Measurements from ENCODE around the gene SLC25A13.
"Not testable (repeated sequence)": the region's sequence is repeated elsewhere in the genome, so short reads cannot be mapped to it uniquely, and the experiment has no call there.

The SLC25A13 gene

GRCh38 chr7:96199421-96199820, 122.5 kb downstream of the SLC25A13 start:
- DNase-seq: no peak

- DNase-seq: no peak
These were observed 123.8 kb downstream of the SLC25A13 start for GRCh38 chr7:96198047-96198636.

- DNase-seq: no peak
These were observed 125.2 kb downstream of the SLC25A13 start for GRCh38 chr7:96196676-96197075.

- DNase-seq: no peak
These were observed 132.6 kb downstream of the SLC25A13 start for GRCh38 chr7:96189129-96189820.

GRCh38 chr7:96188591-96188991, 133.3 kb downstream of the SLC25A13 start:
- DNase-seq: no peak

- DNase-seq: no peak
These were observed 133.7 kb downstream of the SLC25A13 start for GRCh38 chr7:96188174-96188581.

- no peak for DNase-seq
These were observed 134.2 kb downstream of the SLC25A13 start for GRCh38 chr7:96187735-96188134.

- no peak for DNase-seq
These were observed 137.1 kb downstream of the SLC25A13 start for GRCh38 chr7:96184783-96185182.

GRCh38 chr7:96183163-96183670, 138.7 kb downstream of the SLC25A13 start:
- no peak for DNase-seq

- no peak for DNase-seq
These were observed 139.3 kb downstream of the SLC25A13 start for GRCh38 chr7:96182424-96183158.

- no peak for DNase-seq
These were observed 140.7 kb downstream of the SLC25A13 start for GRCh38 chr7:96181174-96181573.

- DNase-seq: no peak
These were observed 142.1 kb downstream of the SLC25A13 start for GRCh38 chr7:96179837-96180236.

- no peak for DNase-seq
These were observed 142.6 kb downstream of the SLC25A13 start for GRCh38 chr7:96179341-96179740.

GRCh38 chr7:96178581-96178980, 143.3 kb downstream of the SLC25A13 start:
- DNase-seq: no peak

- no peak for DNase-seq
These were observed 144.5 kb downstream of the SLC25A13 start for GRCh38 chr7:96177353-96177752.

GRCh38 chr7:96174812-96175211, 147.1 kb downstream of the SLC25A13 start:
- no peak for DNase-seq

- DNase-seq: no peak
These were observed 148.1 kb downstream of the SLC25A13 start for GRCh38 chr7:96173781-96174180.

GRCh38 chr7:96169439-96169838, 152.5 kb downstream of the SLC25A13 start:
- DNase-seq: no peak

GRCh38 chr7:96167424-96167823, 154.5 kb downstream of the SLC25A13 start:
- DNase-seq: no peak

GRCh38 chr7:96161897-96162296, 160.0 kb downstream of the SLC25A13 start:
- no peak for DNase-seq

- DNase-seq: no peak
These were observed 164.0 kb downstream of the SLC25A13 start for GRCh38 chr7:96157856-96158255.

- not testable (repeated sequence) for DNase-seq
These were observed 167.4 kb downstream of the SLC25A13 start for GRCh38 chr7:96154506-96154905.

GRCh38 chr7:96152706-96153105, 169.2 kb downstream of the SLC25A13 start:
- no peak for DNase-seq

GRCh38 chr7:96151889-96152288, 170.0 kb downstream of the SLC25A13 start:
- no peak for DNase-seq
